ENCODE measurements around the gene PCDHA10.

PCDHA10 gene

GRCh38 chr5:140882591-140882899 lies 26.8 kb downstream of the PCDHA10 start:
- no peak for DNase-seq (ENCODE audit: low read depth in 2 of 2)

- no peak for DNase-seq (ENCODE audit: low read depth in 2 of 2)
Observed at GRCh38 chr5:140883373-140883772, 27.7 kb downstream of the PCDHA10 start.

GRCh38 chr5:140883927-140884697 lies 28.4 kb downstream of the PCDHA10 start:
- no peak for DNase-seq (ENCODE audit: low read depth in 2 of 2)

- no peak for DNase-seq (ENCODE audit: low read depth in 2 of 2)
Observed at GRCh38 chr5:140916325-140916724, 60.6 kb downstream of the PCDHA10 start.

Data from stimulated activated CD4-positive, alpha-beta T cell treated with anti-CD3 and anti-CD28 coated beads, Interleukin-1b, Interleukin-23, amount 100 ng/mL, for 1 hour (primary cell).